NT2/D1 (cell line): ENCODE data around the gene PAFAH1B1.
"Not testable (repeated sequence)": the region's sequence is repeated elsewhere in the genome, so short reads cannot be mapped to it uniquely, and the experiment has no call there.

Experiments used
- SUZ12 ChIP-seq: IDR thresholded peaks from 2 replicates; pipeline ENCODE4 v1.6.1; 2011; ENCODE audit not compliant: insufficient read length, insufficient read depth; ENCODE audit errors: extremely low read depth
- ZNF274 ChIP-seq: IDR thresholded peaks from 2 replicates; pipeline ENCODE4 v1.6.1; 2011; ENCODE audit warnings: mild to moderate bottlenecking, low read depth, low read length

DNA sequence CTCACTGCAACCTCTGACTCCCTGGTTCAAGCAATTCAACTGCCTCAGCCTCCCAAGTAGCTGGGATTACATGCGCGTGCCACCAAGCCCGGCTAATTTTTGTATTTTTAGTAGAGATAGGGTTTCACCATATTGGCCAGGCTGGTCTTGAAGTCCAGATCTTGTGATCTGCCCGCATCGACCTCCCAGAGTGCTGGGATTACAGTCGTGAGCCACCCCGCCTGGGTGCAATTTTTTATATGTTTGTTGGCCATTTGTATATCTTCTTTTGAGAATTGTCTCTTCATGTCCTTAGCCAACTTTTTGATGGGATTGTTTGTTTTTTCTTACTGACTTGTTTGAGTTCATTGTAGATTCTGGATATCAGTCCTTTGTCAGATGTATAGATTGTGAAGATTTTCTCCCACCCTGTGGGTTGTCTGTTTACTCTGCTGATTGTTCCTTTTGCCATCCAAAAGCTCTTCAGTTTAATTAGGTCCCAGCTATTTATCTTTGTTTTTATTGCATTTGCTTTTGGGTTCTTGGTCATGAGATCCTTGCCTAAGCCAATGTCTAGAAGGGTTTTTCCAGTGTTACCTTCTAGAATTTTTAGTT is 33.3 kb downstream of the PAFAH1B1 start:
- not testable (repeated sequence) for TF ChIP-seq ZNF274, SUZ12
